H9 (cell line): ENCODE measurements around the gene RC3H2. TPM values are rescaled to one million over a fixed set of nuclear protein-coding genes. Genes with fewer than 3 reads are reported as not detected.
A peak's percentile ranks its signal among the peaks of the same experiment; 100 is the strongest.
"Not testable (repeated sequence)": the region's sequence is repeated elsewhere in the genome, so short reads cannot be mapped to it uniquely, and the experiment has no call there.

ENCODE experiments used
- DNase-seq: peaks from one replicate; pipeline ENCODE4 v3.0.0-alpha.2; 2017
- H2AFZ ChIP-seq: one replicate; pipeline ENCODE4 v1.6.1; 2013; ENCODE audit warnings: mild to moderate bottlenecking, low read length, control low read depth, moderate library complexity
- H2AK5ac ChIP-seq: 2 replicates; pipeline ENCODE4 v1.6.1; 2013; ENCODE audit warnings: low read length, control low read depth, mixed read lengths; ENCODE audit not compliant: insufficient read length
- H2BK120ac ChIP-seq: one replicate; pipeline ENCODE4 v1.6.1; 2013; ENCODE audit warnings: low read depth, mild to moderate bottlenecking, low read length, control low read depth, inconsistent platforms; ENCODE audit not compliant: poor library complexity, severe bottlenecking
- H2BK12ac ChIP-seq: 2 replicates; pipeline ENCODE4 v1.6.1; 2013; ENCODE audit warnings: low read length, control low read depth, mixed read lengths, low read depth; ENCODE audit not compliant: insufficient read length
- H2BK15ac ChIP-seq: 2 replicates; pipeline ENCODE4 v1.6.1; 2013; ENCODE audit warnings: low read depth, low read length, control low read depth
- H2BK20ac ChIP-seq: one replicate; pipeline ENCODE4 v1.6.1; 2013; ENCODE audit warnings: low read depth, mild to moderate bottlenecking, low read length, control low read depth, inconsistent platforms; ENCODE audit not compliant: poor library complexity, severe bottlenecking
- H2BK5ac ChIP-seq: 2 replicates; pipeline ENCODE4 v1.6.1; 2013; ENCODE audit warnings: low read length, control low read depth, mixed read lengths; ENCODE audit not compliant: insufficient read length
- H3K14ac ChIP-seq: 2 replicates; pipeline ENCODE4 v1.6.1; 2013; ENCODE audit warnings: low read length, control low read depth; ENCODE audit not compliant: insufficient read depth
- H3K18ac ChIP-seq: 2 replicates; pipeline ENCODE4 v1.6.1; 2013; ENCODE audit warnings: low read depth, mild to moderate bottlenecking, mixed read lengths, low read length, control low read depth; ENCODE audit not compliant: insufficient read length
- H3K23ac ChIP-seq: 2 replicates; pipeline ENCODE4 v1.6.1; 2013; ENCODE audit warnings: low read length, control low read depth, mixed read lengths, low read depth; ENCODE audit not compliant: insufficient read length
- H3K23me2 ChIP-seq: 2 replicates; pipeline ENCODE4 v1.6.1; 2013; ENCODE audit warnings: low read depth, mild to moderate bottlenecking, mixed read lengths, low read length, control low read depth; ENCODE audit not compliant: insufficient read length, poor library complexity, severe bottlenecking
- H3K27ac ChIP-seq: 2 replicates; pipeline ENCODE4 v1.5.1; 2013; ENCODE audit warnings: low read length, control low read depth, mixed read lengths, low read depth; ENCODE audit not compliant: insufficient read length
- H3K27me3 ChIP-seq: 2 replicates; pipeline ENCODE4 v1.6.1; 2013; ENCODE audit warnings: low read length, control low read depth, inconsistent platforms; ENCODE audit not compliant: insufficient read depth
- H3K4ac ChIP-seq: 2 replicates; pipeline ENCODE4 v1.6.1; 2013; ENCODE audit warnings: low read depth, mild to moderate bottlenecking, control low read depth, inconsistent platforms, low read length, moderate library complexity
- H3K4me1 ChIP-seq: 2 replicates; pipeline ENCODE4 v1.6.1; 2013; ENCODE audit warnings: low read length, control low read depth, inconsistent platforms; ENCODE audit not compliant: insufficient read depth
- H3K4me2 ChIP-seq: 2 replicates; pipeline ENCODE4 v1.6.1; 2013; ENCODE audit warnings: low read length, control low read depth, mixed read lengths; ENCODE audit not compliant: insufficient read length, insufficient read depth
- H3K56ac ChIP-seq: 2 replicates; pipeline ENCODE4 v1.6.1; 2013; ENCODE audit warnings: low read depth, mild to moderate bottlenecking, mixed read lengths, low read length, control low read depth; ENCODE audit not compliant: insufficient read length
- H3K79me1 ChIP-seq: 2 replicates; pipeline ENCODE4 v1.6.1; 2013; ENCODE audit warnings: low read depth, mild to moderate bottlenecking, moderate library complexity, low read length, control low read depth, inconsistent platforms; ENCODE audit not compliant: insufficient read depth, poor library complexity, severe bottlenecking
- H3K79me2 ChIP-seq: 2 replicates; pipeline ENCODE4 v1.6.1; 2013; ENCODE audit warnings: low read length, control low read depth, inconsistent platforms; ENCODE audit not compliant: insufficient read depth
- H3K9ac ChIP-seq: 2 replicates; pipeline ENCODE4 v1.6.1; 2013; ENCODE audit warnings: low read length, control low read depth, mixed read lengths; ENCODE audit not compliant: insufficient read length; ENCODE audit errors: extremely low read depth
- H3K9me3 ChIP-seq: one replicate; pipeline ENCODE4 v1.6.1; 2013; ENCODE audit warnings: low read depth, low read length, inconsistent platforms; ENCODE audit not compliant: control insufficient read depth
- H3T11ph ChIP-seq: one replicate; pipeline ENCODE4 v1.6.1; 2013; ENCODE audit warnings: mild to moderate bottlenecking, low read length, control low read depth, inconsistent platforms
- H4K20me1 ChIP-seq: one replicate; pipeline ENCODE4 v1.6.1; 2013; ENCODE audit not compliant: control insufficient read depth, insufficient read length, insufficient read depth
- H4K5ac ChIP-seq: 2 replicates; pipeline ENCODE4 v1.6.1; 2013; ENCODE audit warnings: low read depth, mild to moderate bottlenecking, mixed read lengths, low read length, control low read depth; ENCODE audit not compliant: insufficient read length
- H4K8ac ChIP-seq: replicated peaks from 2 replicates; pipeline ENCODE4 v1.6.1; 2013; ENCODE audit warnings: low read length, control low read depth, mixed read lengths, low read depth; ENCODE audit not compliant: insufficient read length
- H4K91ac ChIP-seq: 2 replicates; pipeline ENCODE4 v1.6.1; 2013; ENCODE audit warnings: low read depth, mild to moderate bottlenecking, moderate library complexity, mixed read lengths, low read length, control low read depth; ENCODE audit not compliant: insufficient read length
- H3K27ac Mint-ChIP-seq, 3 experiments: 2 replicates in 2 of 3; 3 replicates in 1 of 3; pipeline ENCODE4 v1.8.0; 2020 to 2021; ENCODE audit warnings: mixed read lengths in 3 of 3, mild to moderate bottlenecking in 1 of 3, moderate library complexity in 1 of 3
- H3K27me3 Mint-ChIP-seq: 2 replicates; pipeline ENCODE4 v1.8.0; 2021; ENCODE audit warnings: low read depth, mild to moderate bottlenecking, moderate library complexity, mixed read lengths
- H3K36me3 Mint-ChIP-seq, 3 experiments: 2 replicates in 2 of 3; 3 replicates in 1 of 3; pipeline ENCODE4 v1.8.0; 2020 to 2021; ENCODE audit warnings: low read depth in 3 of 3, mixed read lengths in 3 of 3; ENCODE audit not compliant: insufficient read depth in 1 of 3
- H3K4me1 Mint-ChIP-seq, 2 experiments: 2 replicates each; pipeline ENCODE4 v1.8.0; 2020; ENCODE audit warnings: mixed read lengths in 2 of 2
- H3K4me3 Mint-ChIP-seq, 2 experiments: 2 replicates in 1 of 2; 3 replicates in 1 of 2; pipeline ENCODE4 v1.8.0; 2020 to 2021; ENCODE audit warnings: mild to moderate bottlenecking in 2 of 2, mixed read lengths in 2 of 2, moderate library complexity in 1 of 2
- H3K9me3 Mint-ChIP-seq, 2 experiments: 2 replicates in 1 of 2; 3 replicates in 1 of 2; pipeline ENCODE4 v1.8.0; 2020; ENCODE audit warnings: mild to moderate bottlenecking in 2 of 2, mixed read lengths in 2 of 2, moderate library complexity in 1 of 2
- WGBS: extraction: QIAGEN DNeasy Blood & Tissue Kit; methylation state at CpG from one replicate; pipeline ENCODE4 v1.1.7; 2013; ENCODE audit warnings: missing lambda C conversion rate, low lambda C conversion rate, mixed read lengths; ENCODE audit not compliant: insufficient read length; ENCODE audit errors: extremely low coverage; 5-methylcytosine and 5-hydroxymethylcytosine counted together
- total RNA-seq: library from RNA; stranded (reverse); gene quantifications from 2 replicates; pipeline ENCODE4 v1.2.1, GENCODE V29; 2021
- TF ChIP-seq, protein P1 (sequence below): fragments of 200-600 bp; sonication (generic); conservative IDR thresholded peaks from 3 replicates; pipeline ENCODE4 v1.8.0; 2021; ENCODE audit warnings: antibody characterized with exemption, mild to moderate bottlenecking

Gene RC3H2
- total RNA-seq, 1 experiment from 2014 or later: 49.0 TPM

DNA sequence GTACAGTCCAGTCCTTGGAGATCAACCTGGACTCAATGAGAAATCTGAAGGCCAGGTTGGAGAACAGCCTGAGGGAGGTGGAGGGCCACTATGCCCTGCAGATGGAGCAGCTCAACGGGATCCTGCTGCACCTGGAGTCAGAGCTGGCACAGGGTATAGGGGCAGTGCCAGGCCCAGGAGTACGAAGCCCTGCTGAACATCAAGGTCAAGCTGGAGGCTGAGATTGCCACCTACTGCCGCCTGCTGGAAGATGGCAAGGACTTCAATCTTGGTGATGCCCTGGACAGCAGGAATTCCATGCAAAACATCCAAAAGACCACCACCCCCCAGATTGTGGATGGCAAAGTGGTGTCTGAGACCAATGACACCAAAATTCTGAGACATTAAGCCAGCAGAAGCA lies 66.7 kb downstream of the RC3H2 start:
- H4K5ac ChIP-seq, H3T11ph ChIP-seq, H3K9me3 Mint-ChIP-seq, H3K18ac ChIP-seq, H4K20me1 ChIP-seq, H2BK12ac ChIP-seq, H3K9ac ChIP-seq, H2BK120ac ChIP-seq, H3K27me3 ChIP-seq, H3K27ac Mint-ChIP-seq, H3K9me3 ChIP-seq, H2BK20ac ChIP-seq, H3K23ac ChIP-seq, H3K36me3 Mint-ChIP-seq, H3K27me3 Mint-ChIP-seq, H2AFZ ChIP-seq, H3K14ac ChIP-seq, H2AK5ac ChIP-seq, H3K79me2 ChIP-seq, H3K56ac ChIP-seq, H3K4ac ChIP-seq, H3K27ac ChIP-seq, H2BK15ac ChIP-seq, H2BK5ac ChIP-seq, H3K79me1 ChIP-seq, H4K91ac ChIP-seq, H3K4me1 ChIP-seq, H3K4me2 ChIP-seq, DNase-seq, H3K23me2 ChIP-seq, H4K8ac ChIP-seq, H3K4me3 Mint-ChIP-seq: not testable (repeated sequence)
- no CpG with 5 or more reads among the region's 3 CpGs for WGBS
- TF ChIP-seq, protein P1, sequence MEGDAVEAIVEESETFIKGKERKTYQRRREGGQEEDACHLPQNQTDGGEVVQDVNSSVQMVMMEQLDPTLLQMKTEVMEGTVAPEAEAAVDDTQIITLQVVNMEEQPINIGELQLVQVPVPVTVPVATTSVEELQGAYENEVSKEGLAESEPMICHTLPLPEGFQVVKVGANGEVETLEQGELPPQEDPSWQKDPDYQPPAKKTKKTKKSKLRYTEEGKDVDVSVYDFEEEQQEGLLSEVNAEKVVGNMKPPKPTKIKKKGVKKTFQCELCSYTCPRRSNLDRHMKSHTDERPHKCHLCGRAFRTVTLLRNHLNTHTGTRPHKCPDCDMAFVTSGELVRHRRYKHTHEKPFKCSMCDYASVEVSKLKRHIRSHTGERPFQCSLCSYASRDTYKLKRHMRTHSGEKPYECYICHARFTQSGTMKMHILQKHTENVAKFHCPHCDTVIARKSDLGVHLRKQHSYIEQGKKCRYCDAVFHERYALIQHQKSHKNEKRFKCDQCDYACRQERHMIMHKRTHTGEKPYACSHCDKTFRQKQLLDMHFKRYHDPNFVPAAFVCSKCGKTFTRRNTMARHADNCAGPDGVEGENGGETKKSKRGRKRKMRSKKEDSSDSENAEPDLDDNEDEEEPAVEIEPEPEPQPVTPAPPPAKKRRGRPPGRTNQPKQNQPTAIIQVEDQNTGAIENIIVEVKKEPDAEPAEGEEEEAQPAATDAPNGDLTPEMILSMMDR: peak; percentile 39; the same call in 2 of the 3 replicates
- peaks cover 8 to 11% of the 10 kb centered on the region in 2 experiments for H3K4me1 Mint-ChIP-seq
